Thyroid gland (tissue), 4 donors: ENCODE measurements around the gene UVSSA.

ENCODE experiments used
- CTCF ChIP-seq, 6 experiments: fragments of 200-600 bp in 3 of 6; fragments of 450-650 bp in 3 of 6; sonication (generic) in 3 of 6; IDR thresholded peaks; one replicate each; pipeline ENCODE4 v1.5.1; 2016 to 2019; ENCODE audit warnings: antibody characterized with exemption in 6 of 6, mild to moderate bottlenecking in 2 of 6, inconsistent platforms in 1 of 6, moderate library complexity in 1 of 6
- POLR2A ChIP-seq, 2 donors: fragments of 450-650 bp; IDR thresholded peaks; one replicate each; pipeline ENCODE4 v1.6.1; 2017; ENCODE audit warnings: antibody characterized with exemption in 2 of 2, mild to moderate bottlenecking in 2 of 2, moderate library complexity in 1 of 2

GRCh38 chr4:1412376-1413203, 65.6 kb downstream of the UVSSA start:
- TF ChIP-seq POLR2A (IDR thresholded peaks at IDR 0.05) (no peak), CTCF (IDR thresholded peaks at IDR 0.05) (no peak)
